WTC11 (cell line): Measurements from ENCODE around the gene KCNMA1.

Experiments
- CREB1 ChIP-seq: sonication (generic); formaldehyde crosslinking; IDR thresholded peaks from 2 replicates; pipeline ENCODE4 v1.8.0; 2023; ENCODE audit warnings: mild to moderate bottlenecking, missing genetic modification reagents
- ESRRA ChIP-seq: sonication (generic); formaldehyde crosslinking; IDR thresholded peaks from 2 replicates; pipeline ENCODE4 v1.8.1; 2022; ENCODE audit warnings: mild to moderate bottlenecking, missing genetic modification reagents, borderline replicate concordance
- NR2C2 ChIP-seq: sonication (generic); formaldehyde crosslinking; IDR thresholded peaks from 2 replicates; pipeline ENCODE4 v1.8.0; 2022; ENCODE audit warnings: mild to moderate bottlenecking, missing genetic modification reagents
- TEAD4 ChIP-seq: sonication (generic); formaldehyde crosslinking; IDR thresholded peaks from 2 replicates; pipeline ENCODE4 v1.8.0; 2022; ENCODE audit warnings: mild to moderate bottlenecking, missing genetic modification reagents
- TP53 ChIP-seq: sonication (generic); formaldehyde crosslinking; IDR thresholded peaks from 2 replicates; pipeline ENCODE4 v1.8.1; 2023; ENCODE audit warnings: mild to moderate bottlenecking, missing genetic modification reagents
- ZNF121 ChIP-seq: sonication (generic); formaldehyde crosslinking; IDR thresholded peaks from 2 replicates; pipeline ENCODE4 v1.8.0; 2023; ENCODE audit warnings: missing genetic modification reagents
- ZNF423 ChIP-seq: fragments of 250-450 bp; sonication (Bioruptor Pico); IDR thresholded peaks from 2 replicates; pipeline ENCODE4 v2.1.2; 2022; ENCODE audit warnings: mild to moderate bottlenecking, moderate library complexity
- ZNF671 ChIP-seq: fragments of 250-450 bp; sonication (Bioruptor Pico); IDR thresholded peaks from 2 replicates; pipeline ENCODE4 v1.8.0; 2021; ENCODE audit warnings: mild to moderate bottlenecking
- TF ChIP-seq, protein P1 (sequence below): fragments of 200-600 bp; IDR thresholded peaks from 2 replicates; pipeline ENCODE4 v1.8.0; 2022; ENCODE audit warnings: antibody characterized with exemption
- TF ChIP-seq, protein P2 (sequence below): sonication (generic); formaldehyde crosslinking; IDR thresholded peaks from 2 replicates; pipeline ENCODE4 v1.8.0; 2022; ENCODE audit warnings: mild to moderate bottlenecking, missing genetic modification reagents
- TF ChIP-seq, protein P3 (sequence below): sonication (generic); formaldehyde crosslinking; IDR thresholded peaks from 2 replicates; pipeline ENCODE4 v1.8.1; 2022; ENCODE audit warnings: mild to moderate bottlenecking, moderate library complexity, missing genetic modification reagents
- TF ChIP-seq, protein P4 (sequence below): sonication (generic); formaldehyde crosslinking; IDR thresholded peaks from 2 replicates; pipeline ENCODE4 v1.8.1; 2023; ENCODE audit warnings: mild to moderate bottlenecking, missing genetic modification reagents, moderate library complexity

DNA sequence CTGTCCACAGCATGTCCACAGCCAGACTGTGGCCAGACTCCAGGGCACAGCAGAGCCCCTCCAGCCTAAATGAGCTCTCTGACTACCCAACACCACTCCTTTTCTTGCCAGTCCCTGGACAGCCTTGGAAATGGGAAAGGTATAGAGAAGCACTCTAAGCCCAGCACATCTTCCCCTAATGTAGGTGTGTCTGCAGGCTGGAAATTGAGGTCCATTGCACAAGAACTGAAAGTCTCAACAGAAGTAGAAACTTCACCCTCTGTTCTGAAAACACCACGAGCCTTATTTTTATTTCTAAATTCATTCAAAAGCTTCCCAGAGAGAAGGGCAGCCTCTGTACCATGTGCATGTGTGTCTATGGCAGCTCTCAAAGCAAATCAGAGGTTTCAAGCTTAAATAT, 3.7 kb upstream of the KCNMA1 start:
- TF ChIP-seq, protein P1, sequence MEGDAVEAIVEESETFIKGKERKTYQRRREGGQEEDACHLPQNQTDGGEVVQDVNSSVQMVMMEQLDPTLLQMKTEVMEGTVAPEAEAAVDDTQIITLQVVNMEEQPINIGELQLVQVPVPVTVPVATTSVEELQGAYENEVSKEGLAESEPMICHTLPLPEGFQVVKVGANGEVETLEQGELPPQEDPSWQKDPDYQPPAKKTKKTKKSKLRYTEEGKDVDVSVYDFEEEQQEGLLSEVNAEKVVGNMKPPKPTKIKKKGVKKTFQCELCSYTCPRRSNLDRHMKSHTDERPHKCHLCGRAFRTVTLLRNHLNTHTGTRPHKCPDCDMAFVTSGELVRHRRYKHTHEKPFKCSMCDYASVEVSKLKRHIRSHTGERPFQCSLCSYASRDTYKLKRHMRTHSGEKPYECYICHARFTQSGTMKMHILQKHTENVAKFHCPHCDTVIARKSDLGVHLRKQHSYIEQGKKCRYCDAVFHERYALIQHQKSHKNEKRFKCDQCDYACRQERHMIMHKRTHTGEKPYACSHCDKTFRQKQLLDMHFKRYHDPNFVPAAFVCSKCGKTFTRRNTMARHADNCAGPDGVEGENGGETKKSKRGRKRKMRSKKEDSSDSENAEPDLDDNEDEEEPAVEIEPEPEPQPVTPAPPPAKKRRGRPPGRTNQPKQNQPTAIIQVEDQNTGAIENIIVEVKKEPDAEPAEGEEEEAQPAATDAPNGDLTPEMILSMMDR: no peak
- TF ChIP-seq ZNF121 (CRISPR knock-in tag): no peak
- TF ChIP-seq TEAD4: no peak
- no peak for TF ChIP-seq TP53
- TF ChIP-seq ESRRA (CRISPR knock-in tag): no peak
- no peak for TF ChIP-seq NR2C2 (CRISPR knock-in tag)
- TF ChIP-seq, protein P2, sequence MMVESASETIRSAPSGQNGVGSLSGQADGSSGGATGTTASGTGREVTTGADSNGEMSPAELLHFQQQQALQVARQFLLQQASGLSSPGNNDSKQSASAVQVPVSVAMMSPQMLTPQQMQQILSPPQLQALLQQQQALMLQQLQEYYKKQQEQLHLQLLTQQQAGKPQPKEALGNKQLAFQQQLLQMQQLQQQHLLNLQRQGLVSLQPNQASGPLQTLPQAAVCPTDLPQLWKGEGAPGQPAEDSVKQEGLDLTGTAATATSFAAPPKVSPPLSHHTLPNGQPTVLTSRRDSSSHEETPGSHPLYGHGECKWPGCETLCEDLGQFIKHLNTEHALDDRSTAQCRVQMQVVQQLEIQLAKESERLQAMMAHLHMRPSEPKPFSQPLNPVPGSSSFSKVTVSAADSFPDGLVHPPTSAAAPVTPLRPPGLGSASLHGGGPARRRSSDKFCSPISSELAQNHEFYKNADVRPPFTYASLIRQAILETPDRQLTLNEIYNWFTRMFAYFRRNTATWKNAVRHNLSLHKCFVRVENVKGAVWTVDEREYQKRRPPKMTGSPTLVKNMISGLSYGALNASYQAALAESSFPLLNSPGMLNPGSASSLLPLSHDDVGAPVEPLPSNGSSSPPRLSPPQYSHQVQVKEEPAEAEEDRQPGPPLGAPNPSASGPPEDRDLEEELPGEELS (CRISPR knock-in tag): no peak
- TF ChIP-seq CREB1 (CRISPR knock-in tag): no peak
- TF ChIP-seq, protein P3, sequence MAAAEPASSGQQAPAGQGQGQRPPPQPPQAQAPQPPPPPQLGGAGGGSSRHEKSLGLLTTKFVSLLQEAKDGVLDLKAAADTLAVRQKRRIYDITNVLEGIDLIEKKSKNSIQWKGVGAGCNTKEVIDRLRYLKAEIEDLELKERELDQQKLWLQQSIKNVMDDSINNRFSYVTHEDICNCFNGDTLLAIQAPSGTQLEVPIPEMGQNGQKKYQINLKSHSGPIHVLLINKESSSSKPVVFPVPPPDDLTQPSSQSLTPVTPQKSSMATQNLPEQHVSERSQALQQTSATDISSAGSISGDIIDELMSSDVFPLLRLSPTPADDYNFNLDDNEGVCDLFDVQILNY (CRISPR knock-in tag): no peak
- no peak for TF ChIP-seq ZNF423 (CRISPR knock-in tag)
- no peak for TF ChIP-seq ZNF671 (CRISPR knock-in tag)
- TF ChIP-seq, protein P4, sequence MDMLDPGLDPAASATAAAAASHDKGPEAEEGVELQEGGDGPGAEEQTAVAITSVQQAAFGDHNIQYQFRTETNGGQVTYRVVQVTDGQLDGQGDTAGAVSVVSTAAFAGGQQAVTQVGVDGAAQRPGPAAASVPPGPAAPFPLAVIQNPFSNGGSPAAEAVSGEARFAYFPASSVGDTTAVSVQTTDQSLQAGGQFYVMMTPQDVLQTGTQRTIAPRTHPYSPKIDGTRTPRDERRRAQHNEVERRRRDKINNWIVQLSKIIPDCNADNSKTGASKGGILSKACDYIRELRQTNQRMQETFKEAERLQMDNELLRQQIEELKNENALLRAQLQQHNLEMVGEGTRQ: no peak
